Keratinocyte (primary cell): ENCODE results near the gene FAR1. TPM values are rescaled to one million over a fixed set of nuclear protein-coding genes. Genes with fewer than 3 reads are reported as not detected.
"Not testable (repeated sequence)": the region's sequence is repeated elsewhere in the genome, so short reads cannot be mapped to it uniquely, and the experiment has no call there.

ENCODE experiments used
- DNase-seq: peaks from one replicate; pipeline ENCODE4 v3.0.0-alpha.2; 2011; ENCODE audit warnings: low read depth, missing footprints, low spot score
- FAIRE-seq: peaks from 2 replicates; lab custom pipeline; 2011; peaks lifted over from hg19 to GRCh38; lab: Jason Lieb, UNC
- H2AFZ ChIP-seq: 2 replicates; pipeline ENCODE4 v1.6.0; 2012; ENCODE audit warnings: low read length, control low read depth, inconsistent platforms; ENCODE audit not compliant: control insufficient read depth
- H3K27ac ChIP-seq: 2 replicates; pipeline ENCODE4 v1.5.1; 2011; ENCODE audit warnings: low read length; ENCODE audit not compliant: control insufficient read depth, insufficient read depth
- H3K27me3 ChIP-seq: 3 replicates; pipeline ENCODE4 v1.6.0; 2011; ENCODE audit warnings: low read length; ENCODE audit not compliant: control insufficient read depth, insufficient read depth; ENCODE audit errors: extremely low read depth
- H3K36me3 ChIP-seq, 2 experiments: 2 replicates in 1 of 2; 3 replicates in 1 of 2; pipeline ENCODE4 v1.5.1; 2011; ENCODE audit warnings: low read length in 2 of 2, mild to moderate bottlenecking in 1 of 2; ENCODE audit not compliant: control insufficient read depth in 2 of 2, insufficient read depth in 2 of 2; ENCODE audit errors: extremely low read depth in 1 of 2
- H3K4me1 ChIP-seq: 3 replicates; pipeline ENCODE4 v1.5.1; 2011; ENCODE audit warnings: low read length; ENCODE audit not compliant: control insufficient read depth, insufficient read depth; ENCODE audit errors: extremely low read depth
- H3K4me2 ChIP-seq: 3 replicates; pipeline ENCODE4 v1.6.0; 2011; ENCODE audit warnings: low read depth, low read length; ENCODE audit not compliant: control insufficient read depth, insufficient read depth; ENCODE audit errors: extremely low read depth
- H3K4me3 ChIP-seq, 3 experiments: fragments of 200-600 bp in 1 of 3; sonication (generic) in 1 of 3; 2 replicates in 2 of 3; 3 replicates in 1 of 3; pipeline ENCODE4 v1.5.1; 2011 to 2016; ENCODE audit warnings: low read length in 3 of 3, mild to moderate bottlenecking in 3 of 3, control low read depth in 2 of 3, inconsistent platforms in 1 of 3, low read depth in 1 of 3, mixed read lengths in 1 of 3, mixed run types in 1 of 3, moderate library complexity in 1 of 3; ENCODE audit not compliant: control insufficient read depth in 2 of 3, insufficient read depth in 2 of 3; ENCODE audit errors: extremely low read depth in 1 of 3
- H3K79me2 ChIP-seq: 2 replicates; pipeline ENCODE4 v1.6.0; 2012; ENCODE audit warnings: low read length; ENCODE audit not compliant: control insufficient read depth, insufficient read depth
- H3K9ac ChIP-seq: 3 replicates; pipeline ENCODE4 v1.6.0; 2011; ENCODE audit warnings: low read length; ENCODE audit not compliant: control insufficient read depth, insufficient read depth; ENCODE audit errors: extremely low read depth
- H3K9me1 ChIP-seq: 3 replicates; pipeline ENCODE4 v1.6.0; 2011; ENCODE audit warnings: low read length; ENCODE audit not compliant: control insufficient read depth, insufficient read depth; ENCODE audit errors: extremely low read depth
- H3K9me3 ChIP-seq: 2 replicates; pipeline ENCODE4 v1.5.1; 2012; ENCODE audit warnings: low read depth, low read length; ENCODE audit not compliant: control insufficient read depth
- H4K20me1 ChIP-seq: 3 replicates; pipeline ENCODE4 v1.6.0; 2011; ENCODE audit warnings: low read length; ENCODE audit not compliant: control insufficient read depth, insufficient read depth; ENCODE audit errors: extremely low read depth
- EZH2 ChIP-seq: IDR thresholded peaks from one replicate; pipeline ENCODE4 v1.6.1; 2012; ENCODE audit warnings: inconsistent platforms, mild to moderate bottlenecking, low read length, moderate library complexity
- dilution Hi-C: fragments of 300-500 bp; cut with MboI; formaldehyde crosslinking; loops from one replicate; pipeline ENCODE4 v1.7.0; 2020; ENCODE audit warnings: low sequenced_read_pairs; ENCODE audit not compliant: extremely low pct_ligation_motif_present
- polyA plus RNA-seq, 5 experiments: library from polyadenylated mRNA; depleted of rRNA in 3 of 5; stranded (reverse) in 3 of 5; stranded (forward) in 1 of 5; unstranded in 1 of 5; fragments of >200 nt; gene quantifications; 1 replicate in 1 of 5; 2 replicates in 3 of 5; 3 replicates in 1 of 5; pipeline versions ENCODE4 v1.2.1 to v1.2.3, GENCODE V29; 2011 to 2012; ENCODE audit warnings: missing spikeins in 2 of 5, low read depth in 1 of 5, low replicate concordance in 1 of 5
- TF ChIP-seq, protein P1 (sequence below), 3 experiments: IDR thresholded peaks in 1 of 3; conservative IDR thresholded peaks in 1 of 3; optimal IDR thresholded peaks in 1 of 3; 2 replicates in 2 of 3; 3 replicates in 1 of 3; pipeline versions ENCODE3 to v1.5.1; 2011; ENCODE audit warnings: low read length in 3 of 3, mild to moderate bottlenecking in 3 of 3, moderate library complexity in 2 of 3, control low read depth in 1 of 3, inconsistent platforms in 1 of 3; ENCODE audit not compliant: insufficient read depth in 2 of 3; ENCODE audit errors: extremely low read depth in 1 of 3

Gene FAR1
- polyA plus RNA-seq, 1 donor (not counting 4 experiments of a cell fraction or from before 2014, with no cell fraction given): 140 TPM

DNA sequence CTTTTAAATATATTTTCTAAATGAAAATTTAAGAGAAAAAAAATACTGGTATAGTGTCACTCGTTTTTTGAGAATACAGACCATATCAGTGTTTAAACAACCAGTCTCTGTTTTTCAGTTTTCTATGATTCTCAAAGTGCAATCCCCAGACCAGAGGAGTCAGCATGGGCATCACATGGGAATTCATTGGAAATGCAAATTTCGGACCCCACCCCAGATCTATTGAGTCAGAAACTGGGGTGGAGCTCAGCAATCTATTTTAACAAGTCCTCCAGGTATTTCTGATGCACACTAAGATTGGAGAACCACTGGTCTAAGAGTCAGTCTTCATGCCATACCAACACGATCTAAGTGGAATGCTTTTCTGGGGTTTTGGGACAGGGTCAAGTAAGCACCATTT lies 66.1 kb downstream of the FAR1 start:
- Histone ChIP-seq H3K27me3 (no peaks in the 10 kb centered on the region), H3K9ac (no peak overlapping the region), H3K9me3 (no peaks in the 10 kb centered on the region), H2AFZ (no peak overlapping the region), H3K4me2 (no peak overlapping the region), H3K27ac (no peak overlapping the region), H4K20me1 (no peaks in the 10 kb centered on the region), H3K4me3 (no peak overlapping the region), H3K79me2 (no peaks in the 10 kb centered on the region), H3K4me1 (no peaks in the 10 kb centered on the region), H3K9me1 (no peaks in the 10 kb centered on the region), H3K36me3 (peaks cover 0 to 3% of the 10 kb centered on the region in 2 experiments)
- FAIRE-seq (no peak), DNase-seq (no peak)
- dilution Hi-C loops: no loop called here
- no peak for TF ChIP-seq EZH2
- TF ChIP-seq, protein P1, sequence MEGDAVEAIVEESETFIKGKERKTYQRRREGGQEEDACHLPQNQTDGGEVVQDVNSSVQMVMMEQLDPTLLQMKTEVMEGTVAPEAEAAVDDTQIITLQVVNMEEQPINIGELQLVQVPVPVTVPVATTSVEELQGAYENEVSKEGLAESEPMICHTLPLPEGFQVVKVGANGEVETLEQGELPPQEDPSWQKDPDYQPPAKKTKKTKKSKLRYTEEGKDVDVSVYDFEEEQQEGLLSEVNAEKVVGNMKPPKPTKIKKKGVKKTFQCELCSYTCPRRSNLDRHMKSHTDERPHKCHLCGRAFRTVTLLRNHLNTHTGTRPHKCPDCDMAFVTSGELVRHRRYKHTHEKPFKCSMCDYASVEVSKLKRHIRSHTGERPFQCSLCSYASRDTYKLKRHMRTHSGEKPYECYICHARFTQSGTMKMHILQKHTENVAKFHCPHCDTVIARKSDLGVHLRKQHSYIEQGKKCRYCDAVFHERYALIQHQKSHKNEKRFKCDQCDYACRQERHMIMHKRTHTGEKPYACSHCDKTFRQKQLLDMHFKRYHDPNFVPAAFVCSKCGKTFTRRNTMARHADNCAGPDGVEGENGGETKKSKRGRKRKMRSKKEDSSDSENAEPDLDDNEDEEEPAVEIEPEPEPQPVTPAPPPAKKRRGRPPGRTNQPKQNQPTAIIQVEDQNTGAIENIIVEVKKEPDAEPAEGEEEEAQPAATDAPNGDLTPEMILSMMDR (optimal IDR thresholded peaks at IDR 0.05 in 1 of 3, IDR thresholded peaks at IDR 0.05 in 1 of 3, conservative IDR thresholded peaks at IDR 0.05 in 1 of 3; ENCODE audit: extremely low read depth in 1 of 3, insufficient read depth in 2 of 3, low read length in 3 of 3): no peak

DNA sequence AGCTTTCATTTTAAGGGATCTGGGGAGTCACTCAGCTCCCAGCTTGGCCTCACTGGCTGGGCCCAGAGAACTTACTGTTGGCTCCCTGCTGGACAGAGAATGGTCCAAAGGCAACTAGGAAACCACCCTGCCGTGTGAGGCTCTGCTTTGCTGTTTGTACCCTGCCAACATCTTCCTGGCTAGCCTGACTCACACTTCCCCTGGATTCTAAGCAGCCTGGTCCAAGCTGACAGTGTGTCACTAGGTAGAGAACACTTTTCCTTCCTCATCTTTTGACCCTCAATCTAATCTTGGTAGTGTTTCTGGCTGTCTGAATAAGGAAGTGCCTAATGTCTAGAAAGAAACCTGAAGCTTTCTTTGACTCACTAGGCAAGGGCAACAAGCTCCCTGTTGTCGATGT lies 76.7 kb downstream of the FAR1 start:
- FAIRE-seq (no peak), DNase-seq (no peak)
- no peaks in the 10 kb centered on the region for H3K9me1 ChIP-seq

DNA sequence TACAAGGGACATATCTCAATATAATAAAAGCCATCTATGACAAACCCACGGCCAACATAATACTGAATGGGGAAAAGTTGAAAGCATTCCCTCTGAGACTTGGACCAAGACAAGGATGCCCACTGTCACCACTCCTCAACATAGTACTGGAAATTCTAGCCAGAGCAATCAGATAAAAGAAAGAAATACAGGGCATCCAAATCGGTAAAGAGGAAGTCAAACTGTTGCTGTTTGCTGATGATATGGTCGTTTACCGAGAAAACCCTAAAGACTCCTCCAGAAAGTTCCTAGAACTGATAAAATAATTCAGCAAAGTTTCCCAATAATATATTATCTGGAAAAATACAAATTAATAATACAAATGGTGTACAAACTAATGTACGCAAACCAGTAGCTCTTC lies 84.8 kb downstream of the FAR1 start:
- not testable (repeated sequence) for H4K20me1 ChIP-seq, H3K9me3 ChIP-seq, H3K27me3 ChIP-seq, H3K9ac ChIP-seq, H3K4me2 ChIP-seq, H2AFZ ChIP-seq, H3K9me1 ChIP-seq, H3K36me3 ChIP-seq, DNase-seq, H3K4me1 ChIP-seq, FAIRE-seq, H3K79me2 ChIP-seq, H3K4me3 ChIP-seq, H3K27ac ChIP-seq
- dilution Hi-C loops: loop anchor here (25.0 kb wide), 2 partner anchors 209 to 484 kb away; partner anchors contain the start of gene SPON1

More for the DNA sequence above, 76.7 kb downstream of the FAR1 start:
- peaks cover 22% of the 10 kb centered on the region for H3K27me3 ChIP-seq
- no peaks in the 10 kb centered on the region for H4K20me1 ChIP-seq
- H3K36me3 ChIP-seq: no peaks in the 10 kb centered on the region
- no peaks in the 10 kb centered on the region for H3K4me1 ChIP-seq
- no peak overlapping the region for H3K4me3 ChIP-seq
- dilution Hi-C loops: no loop called here
- no peaks in the 10 kb centered on the region for H3K79me2 ChIP-seq
- no peaks in the 10 kb centered on the region for H3K9me3 ChIP-seq
- no peak overlapping the region for H2AFZ ChIP-seq
- no peak for TF ChIP-seq EZH2
- TF ChIP-seq, protein P1 (optimal IDR thresholded peaks at IDR 0.05 in 1 of 3, IDR thresholded peaks at IDR 0.05 in 1 of 3, conservative IDR thresholded peaks at IDR 0.05 in 1 of 3; ENCODE audit: extremely low read depth in 1 of 3, insufficient read depth in 2 of 3, low read length in 3 of 3): no peak
- H3K27ac ChIP-seq: no peak overlapping the region
- H3K9ac ChIP-seq: no peak overlapping the region
- H3K4me2 ChIP-seq: no peak overlapping the region
